Subcutaneous adipose tissue (tissue), 4 donors: ENCODE measurements around the gene HPS6. TPM values are rescaled to one million over a fixed set of nuclear protein-coding genes. Genes with fewer than 3 reads are reported as not detected.

Experiments
- CTCF ChIP-seq: fragments of 450-650 bp; IDR thresholded peaks from one replicate; pipeline ENCODE4 v1.5.1; 2016; ENCODE audit warnings: low read depth, mild to moderate bottlenecking, control low read depth, antibody characterized with exemption, moderate library complexity
- total RNA-seq, 4 donors: library from RNA; depleted of rRNA; stranded (reverse); fragments of >200 nt; gene quantifications; one replicate each; pipeline ENCODE4 v1.1.0, GENCODE V29; 2016

Gene HPS6
- total RNA-seq, 4 donors from 2014 or later: 7.2 to 27.9 (median 16.7) TPM

DNA sequence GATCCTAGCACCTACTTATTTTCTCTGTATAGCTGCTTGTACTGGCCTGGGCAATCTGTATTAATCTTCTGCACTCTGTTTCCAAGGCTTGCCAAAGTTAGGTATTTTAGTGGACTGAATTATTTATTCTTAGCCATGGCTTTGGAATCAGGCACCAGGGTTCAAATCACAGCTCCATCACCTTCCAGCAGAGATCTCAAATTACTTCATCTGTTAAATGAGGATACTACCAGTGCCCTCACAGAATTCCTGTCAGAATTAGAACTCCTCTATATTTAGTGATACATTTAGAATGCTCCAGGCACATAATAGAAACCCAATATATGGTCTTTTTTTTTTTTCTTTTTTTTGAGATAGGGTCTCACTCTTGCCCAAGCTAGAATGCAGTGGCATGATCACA is 26.7 kb upstream of the HPS6 start:
- no peak for TF ChIP-seq CTCF

- no peak for TF ChIP-seq CTCF
These were observed 24.7 kb upstream of the HPS6 start for GRCh38 chr10:102040305-102041050.

GRCh38 chr10:102045292-102045691 is 19.9 kb upstream of the HPS6 start:
- TF ChIP-seq CTCF: no peak

- TF ChIP-seq CTCF: no peak
These were observed 19.1 kb upstream of the HPS6 start for GRCh38 chr10:102046095-102046494.

GRCh38 chr10:102055647-102056419 is 9.3 kb upstream of the HPS6 start, which contains the start of gene ARMH3:
TSS of gene ARMH3 (minus strand) at chr10:102056173. CDS start at chr10:102040114, 16,059 bp downstream.
- TF ChIP-seq CTCF: no peak

- no peak for TF ChIP-seq CTCF
These were observed 5.2 kb upstream of the HPS6 start for GRCh38 chr10:102059987-102060386.

GRCh38 chr10:102064503-102064867 is 664 bp upstream of the HPS6 start:
- no peak for TF ChIP-seq CTCF
